ENCODE results near the gene GMDS. TPM values are rescaled to one million over a fixed set of nuclear protein-coding genes. Genes with fewer than 3 reads are reported as not detected.
A peak's percentile ranks its signal among the peaks of the same experiment; 100 is the strongest.

The GMDS gene
- total and polyA plus RNA-seq, 11 donors: 4.5 to 10.7 (median 7.0) TPM

- ATAC-seq (no peak), DNase-seq (no peak)
- Histone ChIP-seq H3K27ac (no peak overlapping the region), H3K4me3 (no peak overlapping the region), H3K36me3 (no peaks in the 10 kb centered on the region), H3K4me1 (peaks cover 0 to 6% (median 0%) of the 10 kb centered on the region in 12 donors), H3K9me3 (no peaks in the 10 kb centered on the region), H3K27me3 (no peaks in the 10 kb centered on the region)
- no peak for TF ChIP-seq POLR2A (IDR thresholded peaks at IDR 0.05)
- TF ChIP-seq, protein P1, sequence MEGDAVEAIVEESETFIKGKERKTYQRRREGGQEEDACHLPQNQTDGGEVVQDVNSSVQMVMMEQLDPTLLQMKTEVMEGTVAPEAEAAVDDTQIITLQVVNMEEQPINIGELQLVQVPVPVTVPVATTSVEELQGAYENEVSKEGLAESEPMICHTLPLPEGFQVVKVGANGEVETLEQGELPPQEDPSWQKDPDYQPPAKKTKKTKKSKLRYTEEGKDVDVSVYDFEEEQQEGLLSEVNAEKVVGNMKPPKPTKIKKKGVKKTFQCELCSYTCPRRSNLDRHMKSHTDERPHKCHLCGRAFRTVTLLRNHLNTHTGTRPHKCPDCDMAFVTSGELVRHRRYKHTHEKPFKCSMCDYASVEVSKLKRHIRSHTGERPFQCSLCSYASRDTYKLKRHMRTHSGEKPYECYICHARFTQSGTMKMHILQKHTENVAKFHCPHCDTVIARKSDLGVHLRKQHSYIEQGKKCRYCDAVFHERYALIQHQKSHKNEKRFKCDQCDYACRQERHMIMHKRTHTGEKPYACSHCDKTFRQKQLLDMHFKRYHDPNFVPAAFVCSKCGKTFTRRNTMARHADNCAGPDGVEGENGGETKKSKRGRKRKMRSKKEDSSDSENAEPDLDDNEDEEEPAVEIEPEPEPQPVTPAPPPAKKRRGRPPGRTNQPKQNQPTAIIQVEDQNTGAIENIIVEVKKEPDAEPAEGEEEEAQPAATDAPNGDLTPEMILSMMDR (IDR thresholded peaks at IDR 0.05): no peak
- WGBS, 4 donors: 67 to 90% (median 80%) methylated on average over 1 of the region's 1 CpG
- intact Hi-C loops (cut with DNase I): no loop called here
These were observed 339.4 kb downstream of the GMDS start for GRCh38 chr6:1906014-1906413.

- no peak for DNase-seq
- H3K27ac ChIP-seq: no peak overlapping the region
- no peaks in the 10 kb centered on the region for H3K9me3 ChIP-seq
- peaks cover 0 to 6% (median 0%) of the 10 kb centered on the region in 12 donors for H3K4me1 ChIP-seq
- no peak overlapping the region for H3K4me3 ChIP-seq
- TF ChIP-seq, protein P1 (IDR thresholded peaks at IDR 0.05): no peak
- TF ChIP-seq POLR2A (IDR thresholded peaks at IDR 0.05): no peak
- no peak for ATAC-seq
- no peaks in the 10 kb centered on the region for H3K36me3 ChIP-seq
- intact Hi-C loops (cut with DNase I): no loop called here
- 89 to 92% (median 90%) methylated on average over 6 of the region's 6 CpGs for WGBS, 4 donors
- no peaks in the 10 kb centered on the region for H3K27me3 ChIP-seq
These were observed 340.5 kb downstream of the GMDS start for GRCh38 chr6:1904898-1905297.

- DNase-seq (no peak), ATAC-seq (peak in 2 of 4 donors; percentile 51 to 69)
- Histone ChIP-seq H3K27ac (peak overlapping the region in 3 of 12 donors; percentile 6 to 9 (median 8)), H3K27me3 (no peaks in the 10 kb centered on the region), H3K9me3 (no peaks in the 10 kb centered on the region), H3K4me3 (no peak overlapping the region), H3K36me3 (no peaks in the 10 kb centered on the region), H3K4me1 (peaks cover 0 to 6% (median 0%) of the 10 kb centered on the region in 12 donors)
- 47 to 63% (median 58%) methylated on average over 8 to 9 of the region's 9 CpGs for WGBS, 4 donors
- TF ChIP-seq, protein P1 (IDR thresholded peaks at IDR 0.05): no peak
- TF ChIP-seq POLR2A (IDR thresholded peaks at IDR 0.05): no peak
- intact Hi-C loops (cut with DNase I): no loop called here
These were observed 341.0 kb downstream of the GMDS start for GRCh38 chr6:1904466-1904799.

DNA sequence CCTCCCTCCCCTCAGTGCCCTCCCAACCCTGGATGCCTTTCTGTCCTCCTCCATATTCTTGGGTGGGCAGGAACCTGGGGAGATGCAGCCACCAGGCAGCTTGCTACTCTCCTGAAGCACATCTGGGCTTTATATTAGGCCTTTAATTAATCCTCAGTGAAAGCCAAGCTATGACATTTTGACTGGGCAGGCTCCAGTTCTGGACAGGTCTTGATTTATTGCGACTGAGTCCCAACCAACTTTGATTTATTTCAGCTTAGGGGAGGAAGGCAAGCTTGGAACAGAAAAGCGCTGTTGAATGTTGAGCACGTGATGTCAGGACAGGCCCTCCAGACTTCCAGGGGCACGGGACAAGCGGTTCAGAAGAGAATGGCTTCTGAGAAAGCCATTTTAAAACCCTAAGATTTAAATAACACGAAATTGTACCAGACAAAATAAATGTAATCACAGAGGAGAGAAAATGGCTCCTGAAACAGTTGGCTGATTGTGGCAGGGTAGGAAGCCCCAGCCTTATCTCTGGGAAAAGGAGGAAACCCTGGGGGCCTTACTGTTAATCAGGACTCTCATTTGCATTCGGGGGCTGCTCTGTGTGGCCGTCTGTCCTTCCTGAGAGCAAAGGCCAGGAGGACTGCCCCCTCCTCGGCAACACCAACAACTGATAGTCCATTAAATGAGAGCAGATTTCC, 341.5 kb downstream of the GMDS start:
- 52 to 59% (median 54%) methylated on average over 9 of the region's 9 CpGs for WGBS, 4 donors
- no peak for ATAC-seq
- Histone ChIP-seq H3K27ac (peak overlapping the region in 3 of 12 donors; percentile 6 to 9 (median 8)), H3K36me3 (no peaks in the 10 kb centered on the region), H3K27me3 (no peaks in the 10 kb centered on the region), H3K4me3 (no peak overlapping the region), H3K9me3 (no peaks in the 10 kb centered on the region), H3K4me1 (peaks cover 0 to 6% (median 0%) of the 10 kb centered on the region in 12 donors)
- intact Hi-C loops (cut with DNase I): no loop called here
- no peak for TF ChIP-seq POLR2A (IDR thresholded peaks at IDR 0.05)
- TF ChIP-seq, protein P1 (IDR thresholded peaks at IDR 0.05): no peak
- no peak for DNase-seq

All from heart left ventricle (tissue), 16 donors.